Left kidney (tissue), 2 donors: ENCODE data around the gene DAD1. TPM values are rescaled to one million over a fixed set of nuclear protein-coding genes. Genes with fewer than 3 reads are reported as not detected.

ENCODE experiments used
- DNase-seq: peaks from one replicate; pipeline ENCODE4 v3.0.0-alpha.2; 2013
- polyA plus RNA-seq: library from polyadenylated mRNA; unstranded; fragments of 120-200 nt; gene quantifications from one replicate; pipeline ENCODE4 v1.2.1, GENCODE V29; 2013; ENCODE audit not compliant: insufficient read length

The DAD1 gene
- polyA plus RNA-seq, 1 donor, result 232 TPM

GRCh38 chr14:22537436-22538310 is 51.4 kb downstream of the DAD1 start:
- DNase-seq, result no peak

DNA sequence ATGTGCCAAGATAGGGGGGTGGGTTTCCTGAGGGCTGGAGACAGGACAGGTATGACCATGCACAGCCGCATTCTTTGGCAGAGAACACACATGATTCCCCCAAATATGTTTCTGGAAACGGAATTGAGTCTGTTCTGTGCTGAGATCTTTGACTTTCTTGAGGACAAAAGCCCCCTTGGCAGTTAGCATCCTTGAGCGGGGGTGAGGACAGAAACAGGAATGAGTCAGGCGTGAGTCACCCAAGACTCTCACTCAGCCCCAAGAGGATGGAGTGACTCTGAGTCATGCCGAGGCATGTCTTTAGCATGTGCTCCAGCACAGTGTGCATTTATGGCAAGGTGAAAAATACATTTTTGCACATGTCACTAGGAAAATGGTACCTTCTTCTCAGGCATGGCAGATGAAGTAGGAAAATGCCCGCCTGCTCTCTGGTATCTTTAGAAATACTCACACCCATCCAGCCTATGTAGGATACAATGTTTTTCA is 52.1 kb downstream of the DAD1 start:
- no peak for DNase-seq

DNA sequence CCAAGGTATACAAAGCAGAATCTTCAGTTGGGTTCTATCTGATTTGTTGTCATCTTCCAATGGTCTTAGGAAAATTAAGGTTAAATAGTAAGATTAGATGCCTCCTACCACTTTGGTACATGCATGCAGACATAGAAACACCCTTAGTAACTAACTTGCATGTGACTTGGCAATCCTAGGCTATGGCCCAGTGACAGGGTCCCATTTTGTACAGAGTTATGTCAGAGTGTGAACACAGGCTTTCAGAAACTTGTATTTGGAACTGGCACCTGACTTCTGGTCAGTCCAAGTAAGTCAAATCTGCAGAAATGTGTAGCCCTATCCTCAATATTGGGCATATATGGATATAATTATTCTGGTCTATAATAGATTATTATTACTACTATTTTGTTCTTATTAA is 53.1 kb downstream of the DAD1 start:
- DNase-seq, result no peak

DNA sequence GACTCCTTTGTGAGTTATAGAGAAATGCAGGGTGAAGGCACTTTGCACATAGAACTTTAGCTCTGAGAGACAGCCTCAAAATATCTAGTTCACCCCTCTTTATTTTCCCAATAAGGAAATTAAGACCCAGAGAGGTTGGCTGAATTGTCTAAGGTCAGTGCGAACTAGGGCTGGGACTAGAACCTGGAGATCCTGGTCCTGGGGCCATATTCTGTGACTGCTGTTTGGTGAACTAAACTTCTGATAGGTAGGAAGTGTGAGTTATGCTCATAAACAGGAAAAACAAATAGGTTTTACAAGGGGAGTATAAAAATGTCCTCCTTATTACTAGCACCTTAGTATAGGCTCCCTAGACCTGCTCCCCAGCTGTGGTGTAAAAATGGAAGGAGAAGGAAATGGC is 53.9 kb downstream of the DAD1 start:
- no peak for DNase-seq

DNA sequence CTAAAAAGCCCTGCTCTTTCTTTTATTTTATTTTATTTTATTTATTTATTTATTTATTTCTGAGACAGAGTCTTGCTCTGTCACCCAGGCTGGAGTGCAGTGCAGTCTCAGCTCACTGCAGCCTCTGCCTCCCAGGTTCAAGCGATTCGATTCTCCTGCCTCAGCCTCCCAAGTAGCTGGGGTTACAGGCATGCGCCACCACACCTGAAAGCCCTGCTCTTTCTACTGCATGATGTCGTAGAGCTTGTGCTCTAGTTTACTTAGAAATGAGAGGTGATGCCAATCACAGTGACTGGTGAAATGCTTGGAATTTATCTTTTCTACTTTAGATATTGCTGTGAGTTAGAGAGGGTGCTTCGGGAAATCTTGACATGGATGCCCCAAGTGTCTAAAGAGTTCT is 54.5 kb downstream of the DAD1 start:
- DNase-seq, result no peak

DNA sequence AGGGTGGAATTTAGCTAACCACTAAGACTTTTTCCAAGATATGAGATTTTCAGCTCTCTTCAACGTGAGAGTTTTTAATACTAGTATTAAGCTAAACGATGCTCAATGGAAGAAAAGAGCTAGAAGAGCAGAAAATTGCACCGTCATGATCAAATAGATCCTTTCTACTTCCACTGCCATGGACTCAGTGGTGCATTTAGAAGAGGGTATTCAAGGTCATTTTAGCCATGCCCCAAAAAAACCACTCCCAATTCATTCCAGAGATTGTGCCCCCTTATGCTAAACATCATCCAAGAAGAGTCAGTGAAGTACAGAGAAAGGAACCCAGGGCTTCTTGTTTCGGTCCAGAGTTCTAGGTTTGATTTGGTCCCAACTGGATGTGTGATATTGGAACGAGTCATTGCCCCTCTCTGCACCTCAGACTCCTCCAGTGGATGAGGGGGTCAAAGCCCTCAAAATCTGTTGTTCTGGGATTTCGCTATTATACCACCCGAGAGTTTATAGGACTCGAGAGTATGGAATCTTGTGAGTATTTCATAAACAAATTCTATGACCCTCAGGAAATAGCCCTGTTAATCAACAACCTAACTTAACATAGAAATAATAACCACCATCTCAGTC is 55.2 kb downstream of the DAD1 start:
- no peak for DNase-seq

- DNase-seq, result no peak
Measured at GRCh38 chr14:22533057-22533704, 55.8 kb downstream of the DAD1 start.

DNA sequence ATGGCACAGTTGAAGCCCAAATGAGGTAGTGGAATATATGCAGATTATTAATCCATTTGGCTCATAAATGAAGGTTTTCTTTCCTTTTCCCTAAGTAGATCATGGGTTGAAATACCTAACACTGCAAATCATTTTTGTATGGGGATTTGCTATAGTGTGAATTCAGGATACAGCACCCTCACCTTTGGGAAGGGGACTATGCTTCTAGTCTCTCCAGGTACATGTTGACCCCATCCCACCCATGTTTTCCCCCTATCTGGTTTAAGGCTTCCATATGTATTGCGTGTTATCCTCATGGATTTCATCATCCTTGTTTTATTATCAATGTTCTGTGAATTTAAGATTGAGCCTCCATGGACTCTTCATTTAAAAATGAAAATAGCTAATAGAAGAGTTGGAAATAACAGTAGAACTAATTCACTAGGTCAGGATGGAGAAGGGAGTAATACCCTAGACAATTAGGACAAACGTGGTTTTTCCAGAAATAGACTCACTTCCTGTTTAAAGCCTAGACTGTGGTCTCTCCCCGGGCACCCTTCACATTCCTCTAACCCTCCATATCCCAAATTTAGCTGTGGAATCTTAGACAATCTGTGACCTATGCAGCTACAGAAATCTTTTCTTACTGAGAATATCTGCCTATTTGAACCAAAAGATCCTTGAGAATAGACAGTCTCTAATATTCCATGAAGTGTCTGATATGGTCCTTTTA is 56.5 kb downstream of the DAD1 start:
- no peak for DNase-seq

GRCh38 chr14:22531451-22532344 is 57.3 kb downstream of the DAD1 start:
- DNase-seq, result no peak

GRCh38 chr14:22530127-22530526 is 58.9 kb downstream of the DAD1 start:
- DNase-seq, result no peak

DNA sequence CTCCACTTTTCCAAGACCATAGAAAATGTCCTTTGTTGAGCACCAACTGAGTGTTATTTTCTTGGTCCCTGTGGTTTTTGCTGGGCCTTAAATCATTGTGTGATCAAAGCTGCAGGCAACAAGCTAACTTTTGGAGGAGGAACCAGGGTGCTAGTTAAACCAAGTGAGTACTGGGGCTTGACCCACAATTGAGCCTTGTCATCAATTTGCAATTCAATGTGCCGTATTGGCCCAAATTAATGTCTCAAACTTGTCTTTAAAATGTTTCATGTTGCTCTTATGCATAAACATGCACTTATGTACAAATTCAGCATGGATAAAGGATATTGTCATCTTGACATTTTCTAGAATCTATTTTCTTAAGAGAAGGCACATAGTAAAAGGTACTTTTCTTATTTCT is 62.3 kb downstream of the DAD1 start:
- DNase-seq, result no peak

DNA sequence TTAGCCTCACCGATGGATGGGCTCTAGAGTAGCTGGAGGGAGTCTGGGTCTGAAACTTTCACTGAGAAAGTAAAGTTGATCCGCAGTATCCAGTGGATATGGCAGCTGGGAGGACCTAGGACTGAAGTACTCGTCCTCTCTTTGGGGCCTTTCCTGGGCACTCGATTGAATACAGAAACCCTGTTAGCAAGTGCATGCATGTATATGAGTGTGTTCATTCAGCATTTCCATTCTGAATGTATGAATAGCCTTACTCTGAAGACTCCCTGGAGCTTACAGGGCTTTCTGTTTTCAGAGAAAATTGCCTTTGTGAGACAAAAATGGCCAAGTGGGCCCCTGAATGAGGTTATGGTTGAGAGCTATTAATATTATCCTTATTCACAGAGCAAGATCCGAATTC is 62.8 kb downstream of the DAD1 start:
- no peak for DNase-seq

DNA sequence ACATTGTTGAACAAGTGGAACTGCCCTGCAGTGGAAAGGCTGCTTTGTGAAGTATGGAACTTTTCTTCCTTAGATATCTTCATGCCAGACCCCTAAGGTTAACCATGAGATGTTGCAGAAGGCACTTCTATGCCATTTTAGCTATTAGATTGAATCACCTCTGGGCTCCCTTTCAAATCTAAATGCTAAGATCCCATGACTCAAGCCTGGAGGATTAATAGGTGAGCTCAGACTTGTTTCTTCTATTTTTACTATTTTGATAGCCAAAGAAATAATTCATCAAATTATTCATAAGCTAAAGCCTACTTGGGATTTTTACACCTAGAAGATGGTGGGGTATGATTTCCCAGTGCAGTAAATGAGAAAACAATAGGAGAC is 64.3 kb downstream of the DAD1 start:
- no peak for DNase-seq

DNA sequence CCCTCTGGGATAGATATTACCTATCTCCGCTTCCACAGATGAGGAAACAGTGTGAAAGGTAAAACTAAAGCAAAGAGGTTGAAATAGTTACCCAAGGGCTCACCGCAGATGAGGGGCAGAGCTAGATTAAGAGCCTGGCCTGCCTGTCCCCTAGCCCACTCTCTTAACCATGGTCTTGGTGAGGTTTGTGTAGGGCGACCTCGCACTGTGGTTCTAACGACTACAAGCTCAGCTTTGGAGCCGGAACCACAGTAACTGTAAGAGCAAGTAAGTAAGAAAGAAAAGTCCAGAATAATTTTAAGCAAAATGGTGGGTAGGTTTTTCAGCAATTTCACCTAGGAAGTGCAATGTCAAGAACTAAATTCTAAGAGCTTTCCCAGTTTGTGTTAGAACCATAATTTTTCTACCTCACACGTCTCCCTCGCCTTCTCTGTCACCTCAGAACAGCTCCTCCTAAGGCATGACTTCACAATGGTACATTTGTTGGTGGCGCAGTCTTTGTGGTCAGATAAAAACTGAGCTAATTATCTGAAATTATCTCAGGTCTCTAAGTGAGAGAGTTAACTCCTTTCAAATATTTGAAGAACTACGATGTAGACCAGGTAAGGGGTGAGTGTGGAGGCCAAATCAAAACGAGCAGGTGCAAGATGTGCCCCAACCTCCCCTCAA is 64.8 kb downstream of the DAD1 start:
- no peak for DNase-seq

DNA sequence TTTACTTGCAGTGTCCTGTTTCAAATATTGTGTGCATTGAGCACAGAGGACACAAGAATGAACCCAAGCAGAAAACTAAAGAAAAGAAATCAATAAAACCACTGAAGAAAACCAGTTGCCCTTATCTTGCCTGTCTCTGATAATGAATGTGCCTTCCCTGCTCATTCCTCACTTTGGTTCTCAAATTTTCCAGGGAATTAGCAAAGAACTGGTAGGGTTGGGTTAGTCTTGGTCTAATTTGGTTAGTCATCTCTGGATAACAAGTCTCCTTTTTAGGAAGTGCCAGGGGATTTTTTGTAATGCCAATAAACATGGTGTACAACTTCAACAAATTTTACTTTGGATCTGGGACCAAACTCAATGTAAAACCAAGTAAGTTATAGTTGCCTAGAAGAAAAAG is 65.7 kb downstream of the DAD1 start:
- no peak for DNase-seq

DNA sequence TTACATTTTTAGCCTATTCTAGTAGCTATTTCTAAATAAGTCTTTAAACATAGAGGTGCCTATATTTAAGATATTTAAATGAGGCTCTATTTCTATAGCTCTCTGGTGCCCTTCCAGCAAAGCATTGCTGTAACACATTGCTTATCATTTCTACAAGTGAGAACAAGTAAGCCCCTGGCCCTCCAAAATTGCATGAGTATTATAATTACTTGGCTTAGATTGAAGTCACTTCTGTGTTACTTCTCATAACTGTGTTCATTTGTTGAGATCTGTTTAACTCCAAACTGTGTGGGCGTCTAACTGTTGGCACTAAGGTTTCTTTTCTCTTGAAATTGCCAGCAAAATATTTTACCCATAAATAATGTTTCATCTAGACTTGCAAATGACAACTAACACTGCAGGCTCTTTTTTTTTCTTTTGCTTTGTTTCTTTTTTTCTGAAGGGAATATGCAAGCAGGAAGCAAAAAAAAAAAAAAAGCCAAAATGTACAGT is 66.5 kb downstream of the DAD1 start:
- no peak for DNase-seq

GRCh38 chr14:22521449-22522239 is 67.4 kb downstream of the DAD1 start:
- DNase-seq, result no peak

DNA sequence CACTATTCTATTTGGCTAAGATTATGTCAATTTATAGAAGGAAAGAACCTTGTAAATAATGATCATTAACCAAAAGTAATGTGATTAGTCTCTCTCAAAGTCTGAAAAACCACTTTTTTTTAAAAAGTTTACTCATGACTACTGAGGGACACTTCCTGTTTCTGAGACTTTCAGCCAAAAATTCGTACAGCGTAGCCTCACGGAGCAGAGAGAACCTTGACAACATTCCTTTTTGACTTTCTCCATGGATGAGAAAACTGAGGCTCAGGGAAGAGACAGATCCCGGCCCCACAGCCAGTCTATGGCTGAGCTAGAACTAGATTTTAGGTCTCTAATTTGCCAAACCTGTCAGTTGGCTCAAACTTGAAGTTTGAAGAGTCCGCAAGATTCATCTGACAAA is 68.2 kb downstream of the DAD1 start:
- no peak for DNase-seq

- no peak for DNase-seq
Measured at GRCh38 chr14:22519877-22520685, 68.9 kb downstream of the DAD1 start.
